Mononuclear cell (primary cell): ENCODE data around the gene RIOK3. TPM values are rescaled to one million over a fixed set of nuclear protein-coding genes. Genes with fewer than 3 reads are reported as not detected.

ENCODE experiments used
- H3K27me3 ChIP-seq: 2 replicates; pipeline ENCODE4 v1.6.0; 2011; ENCODE audit warnings: low read length, control low read depth; ENCODE audit not compliant: insufficient read depth
- H3K4me1 ChIP-seq: 2 replicates; pipeline ENCODE4 v1.5.1; 2011; ENCODE audit warnings: mild to moderate bottlenecking, low read length, control low read depth; ENCODE audit not compliant: insufficient read depth
- H3K4me3 ChIP-seq: 2 replicates; pipeline ENCODE4 v1.5.1; 2011; ENCODE audit warnings: mild to moderate bottlenecking, low read length, moderate library complexity
- H3K9me3 ChIP-seq: 2 replicates; pipeline ENCODE4 v1.5.1; 2011; ENCODE audit warnings: low read depth, mild to moderate bottlenecking, control low read depth, low read length
- total RNA-seq: library from RNA; depleted of rRNA; stranded (reverse); fragments of >200 nt; gene quantifications from one replicate; pipeline ENCODE4 v1.2.3, GENCODE V29; 2012

RIOK3 gene
- total RNA-seq, 1 donor = 275 TPM

GRCh38 chr18:23438046-23438377 lies 15.1 kb upstream of the RIOK3 start:
- H3K4me1 ChIP-seq = peaks cover 18% of the 10 kb centered on the region
- H3K9me3 ChIP-seq = no peaks in the 10 kb centered on the region
- no peaks in the 10 kb centered on the region for H3K27me3 ChIP-seq
- peak overlapping the region; percentile 59 for H3K4me3 ChIP-seq

DNA sequence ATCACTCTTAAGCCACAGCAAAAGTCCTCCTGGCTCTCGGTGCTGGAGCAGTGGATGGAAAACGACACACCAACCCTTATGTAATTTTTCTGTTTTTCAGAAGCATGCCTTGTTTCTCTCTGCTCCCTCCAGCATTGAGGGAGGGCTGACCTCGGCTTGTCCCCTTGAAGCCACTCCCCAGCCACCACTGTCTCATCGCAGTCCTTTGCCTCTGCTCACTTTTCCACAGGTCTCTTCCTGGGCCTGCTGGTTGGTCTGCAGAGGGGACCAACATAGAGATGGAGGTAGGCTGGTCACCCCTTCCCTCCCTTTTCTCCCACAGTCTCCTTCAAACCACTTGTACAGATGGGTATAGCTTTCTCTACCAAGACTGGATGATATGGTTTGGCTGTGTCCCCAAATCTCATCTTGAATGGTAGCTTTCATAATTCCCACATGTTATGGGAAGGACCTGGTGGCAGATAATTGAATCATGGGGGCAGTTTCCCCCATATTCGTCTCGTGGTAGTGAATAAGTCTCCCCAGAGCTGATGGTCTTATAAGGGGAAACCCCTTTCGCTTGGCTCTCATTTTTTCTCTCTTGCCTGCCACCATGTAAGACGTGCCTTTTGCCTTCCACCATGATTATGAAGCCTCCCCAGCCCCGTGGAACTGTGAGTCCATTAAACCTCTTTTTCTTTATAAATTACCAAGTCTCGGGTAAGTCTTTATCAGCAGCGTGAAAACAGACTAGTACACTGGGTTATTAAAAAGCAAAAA lies 14.3 kb upstream of the RIOK3 start:
- Histone ChIP-seq H3K4me3 (no peak overlapping the region), H3K4me1 (peaks cover 18% of the 10 kb centered on the region), H3K9me3 (no peaks in the 10 kb centered on the region), H3K27me3 (no peaks in the 10 kb centered on the region)

GRCh38 chr18:23440131-23440530 lies 13.0 kb upstream of the RIOK3 start:
- Histone ChIP-seq H3K27me3 (no peaks in the 10 kb centered on the region), H3K9me3 (no peaks in the 10 kb centered on the region)

GRCh38 chr18:23442958-23443357 lies 10.1 kb upstream of the RIOK3 start:
- H3K27me3 ChIP-seq = no peaks in the 10 kb centered on the region
- H3K4me3 ChIP-seq = no peak overlapping the region

More at GRCh38 chr18:23440131-23440530, 13.0 kb upstream of the RIOK3 start:
- Histone ChIP-seq H3K4me1 (peaks cover 18% of the 10 kb centered on the region), H3K4me3 (no peak overlapping the region)

GRCh38 chr18:23448291-23448690 lies 4.8 kb upstream of the RIOK3 start:
- H3K4me1 ChIP-seq = peaks cover 12% of the 10 kb centered on the region
- H3K4me3 ChIP-seq = no peak overlapping the region
- H3K27me3 ChIP-seq = no peaks in the 10 kb centered on the region
- no peaks in the 10 kb centered on the region for H3K9me3 ChIP-seq

More at GRCh38 chr18:23442958-23443357, 10.1 kb upstream of the RIOK3 start:
- Histone ChIP-seq H3K4me1 (peaks cover 7% of the 10 kb centered on the region), H3K9me3 (no peaks in the 10 kb centered on the region)

DNA sequence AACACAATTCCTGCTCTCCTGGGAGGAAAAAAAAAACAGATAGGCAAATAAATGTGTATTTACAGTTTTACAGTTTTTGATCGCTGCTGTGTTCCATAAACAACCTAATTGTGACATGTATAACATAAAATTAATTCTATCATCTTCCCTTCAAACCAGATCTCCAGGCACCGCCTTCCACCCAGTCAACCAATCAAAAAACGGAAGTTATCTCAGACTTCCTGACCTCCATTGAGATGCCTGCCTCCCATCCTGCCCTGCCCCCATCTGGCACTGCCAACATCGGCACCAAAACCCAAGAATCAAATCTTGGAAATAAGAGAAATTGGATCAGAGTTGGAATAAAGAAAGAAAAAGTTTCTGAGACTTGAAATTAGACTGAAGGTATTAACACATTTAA lies 3.1 kb upstream of the RIOK3 start:
- no peaks in the 10 kb centered on the region for H3K27me3 ChIP-seq
- H3K4me1 ChIP-seq = peaks cover 22% of the 10 kb centered on the region
- H3K9me3 ChIP-seq = no peaks in the 10 kb centered on the region
- H3K4me3 ChIP-seq = no peak overlapping the region

GRCh38 chr18:23451011-23451410 lies 2.1 kb upstream of the RIOK3 start:
- Histone ChIP-seq H3K27me3 (no peaks in the 10 kb centered on the region), H3K4me3 (no peak overlapping the region), H3K9me3 (no peaks in the 10 kb centered on the region), H3K4me1 (peaks cover 30% of the 10 kb centered on the region)

GRCh38 chr18:23451491-23451890 lies 1.6 kb upstream of the RIOK3 start:
- Histone ChIP-seq H3K27me3 (no peaks in the 10 kb centered on the region), H3K9me3 (no peaks in the 10 kb centered on the region), H3K4me3 (no peak overlapping the region), H3K4me1 (peaks cover 33% of the 10 kb centered on the region)

DNA sequence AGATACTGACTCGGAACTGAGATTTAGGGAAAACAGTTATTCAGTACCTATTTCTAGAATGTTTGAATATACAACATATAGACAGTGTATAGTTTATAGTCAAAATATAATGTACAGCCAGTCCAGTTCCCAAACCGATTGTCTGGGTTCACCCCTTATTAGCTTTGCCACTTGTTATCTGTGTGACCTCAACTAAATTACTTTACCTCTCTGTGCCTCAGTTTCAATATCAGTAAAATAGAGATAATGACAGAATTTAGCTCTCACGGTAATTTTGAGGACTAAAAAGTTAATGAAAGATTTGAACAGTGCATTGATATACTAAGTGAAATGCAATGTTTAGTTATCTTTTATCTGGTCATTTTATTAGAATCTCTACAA lies 750 bp upstream of the RIOK3 start:
- Histone ChIP-seq H3K9me3 (no peaks in the 10 kb centered on the region), H3K27me3 (no peaks in the 10 kb centered on the region), H3K4me3 (peak overlapping the region; percentile 94), H3K4me1 (peaks cover 39% of the 10 kb centered on the region)

DNA sequence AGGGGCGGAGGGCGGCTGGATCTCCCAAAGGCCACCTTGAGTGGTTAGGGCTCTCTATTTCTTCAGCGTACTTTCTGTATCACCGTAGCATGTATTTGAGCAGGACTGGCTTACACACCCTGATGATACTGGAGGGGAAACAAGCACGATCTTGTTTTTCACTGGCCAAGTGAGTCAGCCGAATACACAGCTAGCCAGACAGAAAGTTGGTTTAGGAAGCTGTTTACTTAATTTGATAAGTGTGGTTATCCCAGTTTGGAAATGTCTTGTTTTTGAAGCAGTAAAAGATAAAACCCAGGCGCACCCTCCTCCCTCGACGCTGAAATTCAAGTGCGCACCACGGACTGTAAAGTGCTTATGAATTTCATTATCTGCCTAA lies 582 bp downstream of the RIOK3 start:
- no peaks in the 10 kb centered on the region for H3K9me3 ChIP-seq
- H3K27me3 ChIP-seq = no peaks in the 10 kb centered on the region
- H3K4me3 ChIP-seq = peak overlapping the region; percentile 94
- H3K4me1 ChIP-seq = peaks cover 51% of the 10 kb centered on the region

DNA sequence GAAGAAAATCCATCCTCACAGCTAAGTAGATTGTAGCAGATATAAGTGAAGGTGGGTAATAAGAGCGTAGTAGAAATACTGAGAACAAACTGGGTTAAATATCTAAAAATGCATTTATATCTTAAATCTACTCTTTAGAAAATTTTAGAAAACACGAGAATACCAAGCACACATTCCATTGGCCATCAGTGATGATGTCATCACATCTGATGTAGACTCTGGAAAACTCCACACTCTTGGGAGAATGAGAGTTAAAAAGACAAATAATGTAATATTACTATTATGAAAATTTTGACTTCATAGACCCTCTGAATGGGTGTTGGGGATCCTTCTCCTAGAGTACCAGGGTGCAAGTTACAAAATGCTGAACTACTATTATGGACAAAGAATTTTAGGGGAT lies 3.7 kb downstream of the RIOK3 start:
- H3K4me3 ChIP-seq = no peak overlapping the region
- no peaks in the 10 kb centered on the region for H3K27me3 ChIP-seq
- H3K4me1 ChIP-seq = peaks cover 73% of the 10 kb centered on the region

DNA sequence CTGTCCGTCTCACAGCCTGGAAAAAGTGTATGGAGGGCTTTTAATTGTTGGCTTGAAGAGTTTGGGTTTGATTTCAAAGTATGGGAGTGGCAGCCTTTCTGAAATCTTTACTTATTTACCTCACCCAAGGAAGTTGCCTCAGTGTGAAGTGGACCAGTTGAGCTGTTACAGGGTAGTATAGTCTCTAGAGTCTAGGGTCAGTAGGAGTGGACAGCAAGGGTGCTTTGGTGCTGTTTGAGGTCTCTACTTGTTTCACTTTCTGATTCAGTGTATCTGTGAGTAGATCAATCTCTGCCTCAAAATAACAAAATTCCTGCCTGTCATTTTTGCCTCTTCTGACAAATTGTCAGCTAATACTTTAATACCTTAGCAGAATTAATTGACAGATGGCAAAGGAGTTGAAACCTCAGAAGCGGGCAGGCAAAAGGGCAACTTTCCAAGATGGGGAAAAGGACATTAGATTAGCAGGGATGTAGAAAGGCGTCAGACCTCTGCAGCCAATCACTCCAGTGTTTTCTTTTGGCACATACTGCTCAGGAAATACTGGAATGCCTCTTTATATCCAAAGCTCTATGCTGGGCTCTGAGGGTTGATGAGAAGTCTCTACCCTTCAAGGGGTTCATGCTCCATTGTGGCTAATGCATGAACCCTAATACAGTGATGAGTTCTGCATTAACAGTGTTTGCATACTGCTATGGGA lies 5.9 kb downstream of the RIOK3 start:
- Histone ChIP-seq H3K9me3 (no peaks in the 10 kb centered on the region), H3K4me1 (peaks cover 65% of the 10 kb centered on the region), H3K27me3 (no peaks in the 10 kb centered on the region), H3K4me3 (no peak overlapping the region)

More for the DNA sequence above, 3.7 kb downstream of the RIOK3 start:
- no peaks in the 10 kb centered on the region for H3K9me3 ChIP-seq

GRCh38 chr18:23459530-23459921 lies 6.4 kb downstream of the RIOK3 start:
- no peaks in the 10 kb centered on the region for H3K9me3 ChIP-seq
- peaks cover 59% of the 10 kb centered on the region for H3K4me1 ChIP-seq
- H3K27me3 ChIP-seq = no peaks in the 10 kb centered on the region
- no peak overlapping the region for H3K4me3 ChIP-seq

DNA sequence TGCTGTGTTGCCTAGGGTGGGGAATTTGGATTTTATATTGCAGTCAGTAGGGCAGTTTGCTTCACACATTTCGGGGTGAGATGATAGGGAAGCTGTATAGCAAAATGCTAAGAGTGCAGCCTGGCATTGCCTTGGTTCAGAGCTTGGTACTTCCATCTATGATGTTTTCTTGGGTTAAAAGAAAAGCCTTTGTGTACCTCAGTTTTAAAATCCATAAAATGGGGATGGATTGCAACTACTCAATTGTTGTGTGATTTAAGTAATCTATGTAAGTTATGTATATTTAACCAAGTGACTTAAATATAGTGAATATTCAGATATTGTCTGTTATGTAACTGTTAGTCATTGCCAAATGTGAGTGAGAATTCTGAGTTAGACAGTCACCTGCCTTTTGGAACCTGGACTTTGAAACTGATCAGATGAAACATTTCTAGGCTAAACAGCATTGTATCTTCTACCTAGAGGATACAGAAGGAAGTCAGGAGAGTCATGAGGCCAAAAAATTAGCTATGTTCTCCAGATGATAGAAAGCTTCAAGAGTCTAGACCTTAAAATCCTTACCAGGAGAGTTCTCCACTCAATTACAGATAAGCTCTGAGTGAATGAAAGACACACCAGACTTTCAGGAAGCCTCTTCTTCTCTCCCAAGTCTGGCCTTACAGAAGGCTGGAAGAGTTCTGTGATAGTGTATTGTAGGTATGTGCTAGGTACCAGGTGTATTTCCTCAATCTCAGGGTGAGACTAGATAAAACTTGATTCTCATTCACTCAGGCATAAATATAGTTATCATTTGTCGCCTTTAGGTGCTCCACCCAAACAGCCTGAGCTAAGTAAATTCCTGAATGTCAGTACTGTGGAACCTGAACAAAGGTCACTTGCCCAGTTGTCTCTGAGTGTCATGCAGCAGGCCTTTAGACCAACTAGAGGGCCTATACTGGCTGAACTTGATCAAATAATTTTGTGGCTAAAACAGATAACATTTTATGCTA lies 7.5 kb downstream of the RIOK3 start:
- Histone ChIP-seq H3K9me3 (no peaks in the 10 kb centered on the region), H3K27me3 (no peaks in the 10 kb centered on the region), H3K4me1 (peaks cover 52% of the 10 kb centered on the region), H3K4me3 (no peak overlapping the region)

GRCh38 chr18:23462876-23463275 lies 9.8 kb downstream of the RIOK3 start:
- Histone ChIP-seq H3K9me3 (no peaks in the 10 kb centered on the region), H3K4me3 (no peak overlapping the region), H3K27me3 (no peaks in the 10 kb centered on the region), H3K4me1 (peaks cover 34% of the 10 kb centered on the region)
